ENCODE results near the gene FBXO21.

DNA sequence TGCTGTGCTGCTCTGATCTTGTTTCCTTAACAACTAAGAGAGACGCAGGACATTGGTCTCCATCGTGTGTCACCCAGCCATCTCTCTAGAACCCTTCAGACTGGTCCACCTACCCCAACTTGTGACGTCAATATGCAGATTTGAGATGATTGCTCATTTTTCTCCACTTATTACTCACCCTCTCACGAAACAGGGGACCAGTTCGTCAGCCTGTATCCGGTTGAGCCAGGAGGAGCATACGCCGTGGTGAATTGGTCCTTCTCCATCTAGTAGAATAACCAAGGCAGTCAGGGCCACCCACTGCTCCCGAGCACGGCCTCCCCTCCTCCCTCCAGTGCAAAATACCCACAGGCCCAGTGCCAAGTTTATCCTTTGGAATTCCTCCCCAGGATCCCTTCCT lies 36.2 kb upstream of the FBXO21 start:
- TF ChIP-seq, protein P1, sequence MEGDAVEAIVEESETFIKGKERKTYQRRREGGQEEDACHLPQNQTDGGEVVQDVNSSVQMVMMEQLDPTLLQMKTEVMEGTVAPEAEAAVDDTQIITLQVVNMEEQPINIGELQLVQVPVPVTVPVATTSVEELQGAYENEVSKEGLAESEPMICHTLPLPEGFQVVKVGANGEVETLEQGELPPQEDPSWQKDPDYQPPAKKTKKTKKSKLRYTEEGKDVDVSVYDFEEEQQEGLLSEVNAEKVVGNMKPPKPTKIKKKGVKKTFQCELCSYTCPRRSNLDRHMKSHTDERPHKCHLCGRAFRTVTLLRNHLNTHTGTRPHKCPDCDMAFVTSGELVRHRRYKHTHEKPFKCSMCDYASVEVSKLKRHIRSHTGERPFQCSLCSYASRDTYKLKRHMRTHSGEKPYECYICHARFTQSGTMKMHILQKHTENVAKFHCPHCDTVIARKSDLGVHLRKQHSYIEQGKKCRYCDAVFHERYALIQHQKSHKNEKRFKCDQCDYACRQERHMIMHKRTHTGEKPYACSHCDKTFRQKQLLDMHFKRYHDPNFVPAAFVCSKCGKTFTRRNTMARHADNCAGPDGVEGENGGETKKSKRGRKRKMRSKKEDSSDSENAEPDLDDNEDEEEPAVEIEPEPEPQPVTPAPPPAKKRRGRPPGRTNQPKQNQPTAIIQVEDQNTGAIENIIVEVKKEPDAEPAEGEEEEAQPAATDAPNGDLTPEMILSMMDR (IDR thresholded peaks at IDR 0.05), result no peak
- no peak for TF ChIP-seq ZFX (IDR thresholded peaks at IDR 0.05; ENCODE audit: borderline replicate concordance)

All from 22Rv1 (cell line).